ENCODE results near the gene OR2L8. TPM values are rescaled to one million over a fixed set of nuclear protein-coding genes. Genes with fewer than 3 reads are reported as not detected.

The OR2L8 gene
- total RNA-seq, 1 donor from 2014 or later: not detected

- Mint-ChIP-seq H3K27me3 (ENCODE audit: low read depth) (no peaks in the 10 kb centered on the region), H3K36me3 (peaks cover 2% of the 10 kb centered on the region), H3K4me1 (no peaks in the 10 kb centered on the region), H3K27ac (no peak overlapping the region), H3K9me3 (peaks cover 65% of the 10 kb centered on the region), H3K4me3 (no peak overlapping the region)
- no peak for DNase-seq (ENCODE audit: low spot score in 2 of 2, unreplicated experiment in 2 of 2)
- TF ChIP-seq CTCF (IDR thresholded peaks at IDR 0.05; ENCODE audit: unreplicated experiment): no peak
These were observed 39.9 kb upstream of the OR2L8 start for GRCh38 chr1:247908766-247909165.

GRCh38 chr1:247913786-247914185, 34.9 kb upstream of the OR2L8 start:
- H3K27ac Mint-ChIP-seq: no peak overlapping the region
- no peak overlapping the region for H3K4me3 Mint-ChIP-seq
- no peaks in the 10 kb centered on the region for H3K4me1 Mint-ChIP-seq
- peaks cover 53% of the 10 kb centered on the region for H3K9me3 Mint-ChIP-seq
- no peaks in the 10 kb centered on the region for H3K36me3 Mint-ChIP-seq
- no peak for DNase-seq (ENCODE audit: low spot score in 2 of 2, unreplicated experiment in 2 of 2)
- TF ChIP-seq CTCF (IDR thresholded peaks at IDR 0.05; ENCODE audit: unreplicated experiment): no peak
- H3K27me3 Mint-ChIP-seq (ENCODE audit: low read depth): no peaks in the 10 kb centered on the region

GRCh38 chr1:247914941-247915662, 33.6 kb upstream of the OR2L8 start:
- Mint-ChIP-seq H3K27me3 (ENCODE audit: low read depth) (no peaks in the 10 kb centered on the region), H3K27ac (no peak overlapping the region), H3K4me3 (no peak overlapping the region), H3K36me3 (no peaks in the 10 kb centered on the region), H3K4me1 (no peaks in the 10 kb centered on the region), H3K9me3 (peaks cover 47% of the 10 kb centered on the region)
- no peak for TF ChIP-seq CTCF (IDR thresholded peaks at IDR 0.05; ENCODE audit: unreplicated experiment)
- DNase-seq (ENCODE audit: low spot score in 2 of 2, unreplicated experiment in 2 of 2): no peak

GRCh38 chr1:247919952-247920351, 28.7 kb upstream of the OR2L8 start, which contains the start of gene OR2T8:
Gene OR2T8 (plus strand): TSS chr1:247920252. CDS start chr1:247921018, 766 bp downstream.
- no peak within 1 kb of the TSS for H3K4me3 Mint-ChIP-seq
- no peaks in the 10 kb centered on the region for H3K4me1 Mint-ChIP-seq
- DNase-seq (ENCODE audit: low spot score in 2 of 2, unreplicated experiment in 2 of 2): no peak
- TF ChIP-seq CTCF (IDR thresholded peaks at IDR 0.05; ENCODE audit: unreplicated experiment): no peak
- H3K27me3 Mint-ChIP-seq (ENCODE audit: low read depth): no peaks in the 10 kb centered on the region
- no peak within 1 kb of the TSS for H3K27ac Mint-ChIP-seq
- H3K36me3 Mint-ChIP-seq: no peaks in the 10 kb centered on the region
- peaks cover 10% of the 10 kb centered on the region for H3K9me3 Mint-ChIP-seq

GRCh38 chr1:247923941-247924340, 24.7 kb upstream of the OR2L8 start:
- Mint-ChIP-seq H3K4me3 (no peak overlapping the region), H3K36me3 (no peaks in the 10 kb centered on the region), H3K27ac (no peak overlapping the region), H3K27me3 (ENCODE audit: low read depth) (no peaks in the 10 kb centered on the region), H3K4me1 (no peaks in the 10 kb centered on the region), H3K9me3 (peaks cover 11% of the 10 kb centered on the region)
- no peak for TF ChIP-seq CTCF (IDR thresholded peaks at IDR 0.05; ENCODE audit: unreplicated experiment)
- DNase-seq (ENCODE audit: low spot score in 2 of 2, unreplicated experiment in 2 of 2): no peak
